ENCODE data around the gene BDKRB2.

BDKRB2 gene

GRCh38 chr14:96176811-96177211 lies 27.8 kb upstream of the BDKRB2 start:
- no peak for DNase-seq

GRCh38 chr14:96177766-96178375 lies 26.8 kb upstream of the BDKRB2 start:
- no peak for DNase-seq

DNA sequence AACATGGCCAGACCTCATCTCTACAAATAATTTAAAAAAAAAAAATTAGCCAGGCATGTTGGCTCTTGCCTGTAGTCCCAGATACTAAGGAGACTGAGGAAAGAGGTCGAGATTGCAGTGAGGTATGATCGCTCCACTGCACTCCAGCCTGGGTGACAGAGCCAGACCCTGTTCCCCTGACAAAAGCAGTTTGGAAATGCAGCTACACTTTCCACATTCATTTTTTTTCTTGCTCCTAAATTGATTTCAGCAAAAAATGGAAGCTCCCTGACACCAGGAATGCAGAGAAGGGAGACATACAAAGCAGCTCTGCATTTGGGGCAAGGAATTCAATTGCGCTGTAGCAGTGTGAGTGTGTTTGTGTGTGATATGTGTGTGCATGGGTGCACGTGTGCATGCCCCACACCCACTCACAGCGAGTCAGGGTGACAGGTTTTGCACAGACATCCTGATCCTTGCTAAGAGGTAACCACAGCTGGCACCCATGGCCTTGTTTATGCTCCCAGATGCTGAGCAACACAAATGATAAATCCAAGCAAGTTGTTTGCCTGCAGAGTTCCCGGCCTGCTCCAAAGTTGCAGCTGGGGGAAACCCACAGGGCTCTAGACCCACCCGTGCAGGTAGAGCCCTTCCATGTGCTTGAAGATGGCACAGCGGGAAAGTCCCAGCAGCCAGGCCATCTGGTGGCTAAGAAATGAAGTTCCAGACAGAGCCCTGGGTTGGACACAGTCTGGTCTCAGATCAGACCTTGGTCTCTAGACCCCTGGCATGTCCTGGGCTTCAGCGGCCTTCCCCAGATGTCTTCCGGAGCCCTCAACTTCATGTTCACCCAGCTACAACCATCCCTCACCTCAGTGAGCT lies 25.9 kb upstream of the BDKRB2 start:
- no peak for DNase-seq

- no peak for DNase-seq
Observed at GRCh38 chr14:96180043-96180874, 24.4 kb upstream of the BDKRB2 start.

DNA sequence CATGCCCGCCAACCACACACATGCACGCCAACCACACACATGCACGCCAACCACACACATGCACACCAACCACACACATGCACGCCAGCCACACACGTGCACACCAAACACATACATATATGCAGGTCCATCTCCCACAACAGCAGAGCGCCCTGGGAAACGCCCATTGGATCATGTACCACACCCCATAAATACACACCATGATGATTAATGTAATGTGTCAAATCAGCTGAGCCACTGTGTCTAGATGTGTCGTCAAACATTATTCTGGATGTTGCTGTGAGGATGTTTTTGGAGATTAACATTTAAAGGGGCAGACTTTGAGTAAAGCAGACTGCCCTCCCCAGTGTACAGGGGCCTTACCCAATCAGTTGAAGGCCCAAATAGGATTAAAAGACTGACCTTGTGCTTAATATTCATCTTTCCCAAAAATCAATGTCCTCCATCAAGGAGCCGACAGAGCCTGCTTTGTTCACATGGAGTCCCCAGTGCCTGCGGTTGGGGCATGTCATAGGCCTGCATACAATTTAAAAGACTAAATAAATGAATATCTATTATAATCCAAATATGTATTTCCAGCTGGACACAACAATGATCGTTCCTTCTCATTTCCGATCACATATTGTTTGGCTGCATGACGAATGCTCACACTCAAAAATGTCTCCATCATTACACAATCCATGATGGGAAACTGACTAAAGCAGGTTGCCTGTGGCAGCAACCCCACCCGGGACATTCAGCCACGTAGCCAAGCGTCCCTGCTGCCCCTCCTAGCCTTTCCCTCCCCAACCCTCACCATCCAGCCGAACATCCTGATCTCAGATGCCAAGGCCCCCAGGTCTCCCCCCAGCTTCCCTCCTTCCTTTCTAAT lies 23.2 kb upstream of the BDKRB2 start:
- DNase-seq = no peak

DNA sequence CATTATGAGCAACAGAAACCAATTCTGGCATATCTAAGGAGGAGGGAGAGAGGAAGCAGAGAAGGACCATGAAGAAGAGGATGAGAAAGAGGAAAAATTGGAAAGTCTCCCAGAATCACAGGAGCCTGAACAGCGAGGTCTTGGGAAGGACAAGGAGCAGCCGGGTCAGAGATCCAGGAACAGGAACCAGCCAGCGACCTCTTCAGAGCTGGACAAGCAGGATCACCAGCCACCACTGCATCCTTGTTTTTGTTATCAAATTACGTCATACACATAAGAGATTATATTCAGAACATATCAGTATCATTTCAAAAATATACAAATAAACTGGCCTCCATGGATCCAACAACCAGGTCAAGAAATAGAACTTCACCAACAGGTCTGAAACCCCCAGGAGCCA lies 22.1 kb upstream of the BDKRB2 start:
- DNase-seq = no peak

DNA sequence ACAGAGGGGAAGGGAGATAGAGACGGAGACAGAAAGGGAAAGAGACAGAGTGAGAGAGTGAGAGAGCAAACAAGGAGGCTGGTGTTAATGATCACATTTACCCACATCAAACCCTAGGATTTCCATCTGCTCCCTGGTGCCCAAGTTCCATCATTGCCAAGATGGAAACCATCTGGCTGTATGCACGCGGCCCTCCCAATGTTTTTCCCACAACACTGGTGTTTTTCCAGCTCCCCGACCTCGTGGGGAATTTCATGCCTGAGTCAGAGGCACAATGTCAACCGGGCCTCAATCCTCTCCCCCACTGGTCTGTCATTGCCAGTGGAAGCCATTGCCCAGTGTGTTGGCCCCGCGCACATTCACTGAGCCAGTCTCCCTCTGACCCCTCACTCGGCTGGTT lies 19.9 kb upstream of the BDKRB2 start:
- no peak for DNase-seq

- DNase-seq = no peak
Observed at GRCh38 chr14:96187216-96188031, 17.2 kb upstream of the BDKRB2 start.

DNA sequence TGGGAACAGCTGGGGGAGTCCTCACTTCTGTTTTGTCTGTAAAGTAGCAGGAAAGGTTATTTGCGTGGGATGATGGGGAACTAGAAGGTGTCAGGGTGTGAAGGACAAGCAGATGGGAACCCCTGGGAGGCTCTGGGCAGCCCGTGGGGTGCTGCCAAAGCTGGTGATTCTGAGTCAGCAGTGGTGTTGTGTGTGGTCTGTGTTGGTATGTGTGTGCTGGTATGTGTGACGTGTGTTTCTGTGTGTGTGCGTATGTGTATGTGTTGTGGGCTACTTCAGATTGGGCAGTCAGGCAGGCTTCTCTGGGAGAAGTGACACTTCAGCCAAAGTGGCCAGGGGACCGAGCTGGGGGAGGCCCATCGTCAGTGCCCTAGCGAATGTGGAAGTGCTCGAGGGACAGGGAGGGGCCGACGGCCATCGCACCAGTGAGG lies 15.3 kb upstream of the BDKRB2 start:
- no peak for DNase-seq

DNA sequence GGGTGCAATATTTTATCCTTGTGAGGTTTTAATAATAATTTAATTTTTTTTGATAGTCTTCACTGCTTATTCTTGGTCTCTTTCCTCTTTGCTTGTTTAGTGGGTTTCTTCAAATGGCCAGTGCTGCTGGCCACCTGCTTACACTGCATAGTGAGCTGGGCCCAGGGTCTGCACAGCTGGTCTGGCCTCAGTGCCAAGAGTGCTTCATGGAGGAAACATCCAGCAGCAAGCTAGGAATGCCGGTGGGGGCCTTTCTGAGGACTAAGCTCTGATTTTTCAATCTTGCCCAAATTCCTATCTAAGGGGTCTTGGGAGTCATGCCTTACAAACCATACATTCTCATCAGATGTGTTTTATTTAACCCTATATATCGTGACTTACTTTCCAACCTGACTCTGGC lies 13.3 kb upstream of the BDKRB2 start:
- no peak for DNase-seq

- no peak for DNase-seq
Observed at GRCh38 chr14:96191841-96192462, 12.7 kb upstream of the BDKRB2 start.

DNA sequence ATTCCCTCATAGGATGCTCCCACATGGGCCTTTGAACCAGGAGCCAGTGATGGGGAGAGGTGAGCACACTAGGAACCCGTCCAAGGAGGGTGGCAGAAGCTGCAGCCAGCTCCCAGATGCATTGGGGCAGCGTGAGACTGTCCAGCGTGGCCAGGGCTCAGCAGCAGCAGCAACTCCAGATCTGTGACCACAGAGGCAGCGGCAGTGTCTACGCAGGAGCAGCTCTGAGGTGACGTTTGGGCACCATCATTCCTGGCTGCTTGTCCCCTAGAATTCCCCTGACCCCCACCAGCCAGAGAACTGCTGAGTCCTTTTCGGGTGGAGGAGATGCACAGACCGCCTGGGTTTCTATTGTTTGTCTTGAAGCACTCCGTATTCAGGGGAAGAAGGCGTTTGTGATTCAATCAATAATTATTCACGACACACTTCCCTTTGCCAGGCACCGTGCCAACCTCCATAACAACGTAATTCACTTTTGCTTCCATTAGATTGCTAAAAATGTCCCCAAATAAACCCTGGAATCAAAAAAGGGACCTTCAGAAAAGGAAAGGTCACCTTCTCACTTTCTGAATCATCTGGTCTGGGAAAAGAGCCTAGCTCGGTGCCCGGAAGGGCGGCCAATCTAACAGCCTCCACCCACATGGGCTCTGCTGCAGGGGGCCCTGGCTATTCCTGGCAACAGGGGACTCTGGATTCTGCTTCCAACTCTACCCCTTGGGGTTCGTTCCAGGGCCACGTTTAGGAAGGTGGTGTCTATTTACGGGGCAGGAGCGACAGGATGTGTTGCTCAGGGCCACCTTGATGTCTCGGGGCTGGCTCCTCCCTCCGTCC lies 11.4 kb upstream of the BDKRB2 start:
- DNase-seq = no peak

- no peak for DNase-seq
Observed at GRCh38 chr14:96194262-96194656, 10.4 kb upstream of the BDKRB2 start.

DNA sequence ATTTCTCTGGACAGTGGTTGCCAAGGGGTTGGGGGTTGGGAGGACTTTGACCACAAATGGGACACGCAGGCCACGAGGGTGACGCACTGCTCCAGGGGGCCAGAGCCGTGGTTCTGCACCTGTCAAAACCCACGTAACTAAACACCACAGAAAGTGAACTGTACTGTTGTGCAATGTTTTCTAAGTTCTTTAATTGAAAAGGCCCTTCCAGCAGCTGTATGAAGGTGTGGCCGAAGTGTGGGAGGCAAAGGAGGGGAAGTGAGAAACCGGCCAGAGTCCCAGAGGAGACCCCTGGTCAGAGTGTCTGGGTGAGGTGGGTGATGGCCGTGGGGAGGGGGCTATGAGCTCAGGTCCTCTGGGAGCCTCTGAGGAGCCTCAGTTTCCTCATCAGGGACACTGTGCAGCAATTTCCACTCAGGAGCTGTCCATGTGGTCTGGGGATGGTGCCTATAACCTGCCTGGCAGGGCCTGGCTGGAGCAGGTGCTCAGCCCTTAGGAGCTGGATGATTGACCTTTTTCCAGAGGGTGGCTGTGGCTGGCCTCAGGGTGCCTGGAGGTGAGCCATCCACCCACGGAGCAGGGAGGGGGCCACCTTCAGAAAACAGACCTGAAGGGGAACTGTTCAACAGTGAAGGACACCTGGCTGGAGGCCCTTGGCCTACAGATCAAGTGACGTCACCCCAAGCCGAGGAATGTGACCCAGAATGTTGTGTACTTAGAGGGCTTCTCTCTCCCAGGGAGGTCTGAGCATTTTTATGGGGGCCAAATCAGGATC lies 9.8 kb upstream of the BDKRB2 start:
- no peak for DNase-seq

- DNase-seq = no peak
Observed at GRCh38 chr14:96195441-96196081, 9.1 kb upstream of the BDKRB2 start.

DNA sequence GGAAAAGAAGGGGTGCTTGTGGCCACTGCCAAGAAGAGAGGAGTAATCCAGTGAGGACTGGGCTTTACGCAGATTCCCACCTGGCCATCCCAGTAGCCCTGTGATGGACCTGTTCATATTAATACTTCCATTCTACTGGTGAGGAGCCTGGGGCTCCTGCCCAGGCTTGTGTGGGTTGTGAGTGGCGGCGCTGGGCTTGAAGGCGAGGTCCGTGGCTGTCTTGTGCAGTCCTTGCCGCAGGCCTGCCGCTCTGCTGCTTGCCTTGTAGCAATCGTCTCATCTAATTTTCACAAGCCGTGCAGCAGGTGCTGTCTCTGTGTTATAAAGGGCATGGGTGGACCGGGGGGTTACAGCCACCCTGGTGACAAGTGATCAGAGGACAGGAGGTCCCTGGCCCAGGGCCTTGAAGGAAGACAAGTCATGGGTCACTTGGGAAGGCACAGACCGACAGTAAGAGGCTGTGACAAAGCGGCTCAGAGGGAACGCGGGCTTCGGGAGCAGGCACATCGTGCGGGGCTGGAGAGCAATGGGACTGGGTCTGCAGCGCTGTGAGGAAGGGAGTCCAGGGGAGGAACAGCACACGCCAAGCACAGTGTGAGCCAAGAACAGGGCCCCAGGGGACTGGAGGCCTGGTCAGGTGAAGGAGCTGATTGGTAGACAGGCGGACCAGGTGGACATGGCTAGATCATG lies 7.3 kb upstream of the BDKRB2 start:
- DNase-seq = no peak

DNA sequence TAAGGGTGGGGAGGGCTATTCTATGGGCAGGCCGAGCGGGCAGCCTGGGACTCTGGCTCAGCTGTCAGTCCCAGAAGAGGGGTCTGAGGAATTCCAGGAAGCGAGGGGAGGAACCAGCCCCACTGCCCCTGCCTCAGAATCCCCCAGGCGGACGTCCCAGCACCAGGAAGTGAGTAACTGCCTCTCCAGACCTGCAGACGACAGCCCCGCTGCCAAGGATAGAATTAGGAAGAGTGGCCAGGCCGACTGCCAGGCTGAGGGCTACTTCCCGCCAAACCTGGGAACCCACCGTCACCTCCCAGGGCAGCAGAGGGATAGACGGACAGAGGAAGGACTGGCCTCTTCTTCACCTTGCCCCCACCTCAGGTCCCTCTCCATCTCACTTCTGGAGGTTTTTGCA lies 6.7 kb upstream of the BDKRB2 start:
- DNase-seq = no peak
